Nucleus accumbens (tissue), 56 donors: Measurements from ENCODE around the gene L1CAM.
A peak's percentile ranks its signal among the peaks of the same experiment; 100 is the strongest.

ENCODE experiments used
- DNase-seq, 56 donors: peaks; one replicate each; lab custom pipeline; 2025; lab: John Stamatoyannopoulos, UW

L1CAM gene

GRCh38 chrX:153878969-153879653 is 6.9 kb downstream of the L1CAM start:
- DNase-seq, result peak in 1 of 56 donors; percentile 5

- no peak for DNase-seq
Measured at GRCh38 chrX:153878345-153878744, 7.6 kb downstream of the L1CAM start.

DNA sequence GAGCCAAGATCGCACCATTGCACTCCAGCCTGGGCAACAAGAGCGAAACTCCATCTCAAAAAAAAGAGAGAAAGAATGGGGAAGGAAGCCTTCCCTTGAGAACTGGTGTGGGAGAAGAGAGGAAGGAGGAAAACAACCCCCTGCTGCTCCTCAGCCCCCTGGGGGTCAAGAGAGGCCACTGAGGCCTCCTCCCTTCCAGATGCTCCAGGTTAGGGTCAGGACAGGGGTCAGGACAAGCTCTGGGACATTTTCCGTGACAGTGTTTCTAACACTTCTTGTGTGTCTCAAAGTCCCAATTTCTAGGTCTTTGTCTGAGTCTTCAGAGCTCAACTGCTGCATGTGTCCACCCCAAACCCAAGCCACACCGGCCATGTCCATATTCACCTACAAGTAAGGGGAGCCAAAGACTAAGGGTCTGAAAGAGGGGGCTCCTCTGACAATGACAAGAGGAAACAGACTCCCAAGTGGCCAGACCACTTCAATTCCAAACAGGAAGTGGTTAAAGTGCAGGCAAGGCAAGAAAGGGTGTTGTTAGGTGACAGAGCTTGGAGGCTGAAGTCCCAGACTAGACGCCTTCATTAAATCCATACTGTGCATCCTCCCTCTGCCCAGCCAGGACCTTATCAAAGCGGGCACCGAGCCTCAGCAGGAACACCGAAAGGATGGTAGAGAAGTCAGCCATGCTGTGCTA is 8.3 kb downstream of the L1CAM start:
- DNase-seq, result no peak

DNA sequence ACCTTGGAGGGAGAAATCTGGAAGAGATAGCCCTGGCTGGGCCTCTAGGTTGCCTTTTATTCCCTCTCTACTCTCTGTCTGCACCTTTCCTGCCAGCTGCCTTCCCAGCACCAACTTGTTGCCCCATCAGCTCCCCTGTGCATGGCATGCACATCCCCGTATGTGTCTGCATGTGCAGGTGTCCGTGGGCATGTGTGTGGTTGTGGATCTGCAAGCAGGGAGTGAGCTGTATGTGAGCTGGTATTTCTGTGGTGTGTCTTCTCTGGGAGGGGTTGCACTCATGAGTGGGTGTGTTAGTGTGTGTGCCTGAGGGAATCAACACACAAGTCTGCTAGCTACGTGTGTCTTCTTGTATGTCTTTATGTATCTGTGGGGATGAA is 9.9 kb downstream of the L1CAM start:
- DNase-seq, result peak in 2 of 56 donors; percentile 4 to 26

GRCh38 chrX:153875391-153876111 is 10.4 kb downstream of the L1CAM start:
- peak in 38 of 56 donors; percentile 4 to 70 (median 28) for DNase-seq

- DNase-seq, result no peak
Measured at GRCh38 chrX:153874366-153875125, 11.4 kb downstream of the L1CAM start.

DNA sequence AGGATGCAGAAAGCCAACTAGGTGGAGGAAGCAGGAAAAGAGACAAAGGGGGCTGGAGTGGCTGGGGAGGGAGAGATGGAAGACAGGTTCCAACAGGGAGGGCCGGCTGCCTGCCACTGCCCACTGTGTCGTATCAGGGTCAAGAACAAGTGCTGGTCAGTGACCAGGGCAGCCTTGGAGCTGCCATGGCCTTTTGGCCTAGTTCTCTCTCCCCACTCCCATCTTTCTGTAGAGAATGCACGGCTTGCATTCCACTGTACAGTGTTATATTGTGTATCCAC is 11.9 kb downstream of the L1CAM start:
- no peak for DNase-seq

- DNase-seq, result no peak
Measured at GRCh38 chrX:153873282-153874084, 12.5 kb downstream of the L1CAM start.

DNA sequence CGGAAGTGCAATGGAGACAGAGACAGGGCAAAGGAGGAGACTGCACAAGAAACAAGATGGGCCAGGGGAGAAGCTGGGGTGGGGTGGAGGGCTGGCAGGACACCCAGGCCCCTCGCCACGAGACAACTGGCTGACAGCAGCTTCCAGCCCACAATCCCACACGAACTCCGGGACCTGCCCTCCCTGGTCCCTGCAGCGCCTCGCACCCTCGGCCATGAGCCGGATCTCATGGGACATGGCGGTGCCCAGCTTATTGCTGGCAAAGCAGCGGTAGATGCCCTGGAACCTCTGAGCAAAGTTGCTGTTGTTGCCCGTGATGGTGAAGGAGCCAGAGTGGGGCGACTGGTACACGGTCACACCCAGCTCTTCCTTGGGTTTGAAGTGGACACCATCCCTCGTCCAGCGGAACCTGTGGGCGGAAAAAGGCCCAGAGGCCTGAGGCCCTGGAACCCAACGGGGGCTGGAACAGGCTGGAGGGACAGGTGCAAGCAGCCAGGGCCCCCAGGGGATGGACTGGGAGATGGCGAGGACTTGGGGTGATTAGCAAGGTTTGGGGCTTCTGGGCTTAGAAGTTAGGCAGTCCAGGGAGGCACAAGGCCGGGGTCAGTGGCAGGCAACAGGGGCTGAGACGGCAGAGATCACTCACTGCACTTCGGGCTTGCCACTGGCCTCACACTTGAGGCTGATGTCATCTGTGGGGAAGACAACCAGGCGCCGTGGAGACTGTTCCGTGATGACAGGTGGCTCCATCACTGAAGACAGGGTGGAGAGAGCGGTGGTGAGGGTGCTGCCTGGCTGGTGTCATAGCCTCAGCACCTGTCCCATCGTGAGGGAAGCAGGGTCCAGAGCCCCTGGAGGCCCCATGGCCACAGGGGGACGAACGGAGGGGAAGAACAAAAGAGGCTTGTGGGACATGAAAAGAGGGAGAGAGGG is 13.8 kb downstream of the L1CAM start:
- no peak for DNase-seq

- DNase-seq, result peak in 3 of 56 donors; percentile 17 to 24 (median 24)
Measured at GRCh38 chrX:153871451-153871850, 14.5 kb downstream of the L1CAM start.

- DNase-seq, result no peak
Measured at GRCh38 chrX:153870791-153871360, 15.1 kb downstream of the L1CAM start.

GRCh38 chrX:153870288-153870690 is 15.7 kb downstream of the L1CAM start:
- no peak for DNase-seq

GRCh38 chrX:153869473-153870287 is 16.3 kb downstream of the L1CAM start:
- DNase-seq, result no peak

- no peak for DNase-seq
Measured at GRCh38 chrX:153868576-153869472, 17.1 kb downstream of the L1CAM start.

DNA sequence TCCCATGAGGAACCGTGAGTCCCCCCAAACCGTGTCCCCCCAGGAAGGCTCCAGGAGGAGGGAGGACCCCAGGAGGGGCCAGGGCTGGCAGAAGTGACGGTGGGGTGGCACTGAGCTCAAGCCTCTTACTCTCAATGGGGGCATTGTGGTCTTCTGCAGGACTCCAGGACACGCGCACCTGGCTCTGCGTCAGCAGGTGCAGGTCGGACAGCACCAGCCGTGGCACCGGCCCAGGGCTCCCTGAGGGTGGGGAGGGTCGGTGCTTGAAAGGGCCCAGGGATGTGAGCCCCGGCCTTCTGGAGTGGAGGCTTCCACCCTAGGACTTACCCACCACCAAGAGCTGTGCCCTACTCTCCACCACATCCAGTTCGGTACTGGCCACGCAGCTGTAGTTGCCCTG is 18.3 kb downstream of the L1CAM start:
- DNase-seq, result no peak

- DNase-seq, result no peak
Measured at GRCh38 chrX:153867139-153867538, 18.8 kb downstream of the L1CAM start.
